Muscle of leg (tissue), 11 donors: ENCODE results near the gene REG1B. TPM values are rescaled to one million over a fixed set of nuclear protein-coding genes. Genes with fewer than 3 reads are reported as not detected.
"Not testable (repeated sequence)": the region's sequence is repeated elsewhere in the genome, so short reads cannot be mapped to it uniquely, and the experiment has no call there.

ENCODE experiments used
- DNase-seq: peaks from one replicate; pipeline ENCODE4 v3.0.0; 2013
- H3K27ac ChIP-seq: one replicate; pipeline ENCODE4 v1.5.1; 2013; ENCODE audit warnings: mild to moderate bottlenecking, low read length, control low read depth
- H3K27me3 ChIP-seq: one replicate; pipeline ENCODE4 v1.6.1; 2013; ENCODE audit warnings: low read length; ENCODE audit not compliant: control insufficient read depth, insufficient read depth
- H3K36me3 ChIP-seq: one replicate; pipeline ENCODE4 v1.6.1; 2013; ENCODE audit warnings: low read length; ENCODE audit not compliant: control insufficient read depth, insufficient read depth
- H3K4me1 ChIP-seq: one replicate; pipeline ENCODE4 v1.6.1; 2013; ENCODE audit warnings: low read length; ENCODE audit not compliant: control insufficient read depth, insufficient read depth
- H3K4me3 ChIP-seq: one replicate; pipeline ENCODE4 v1.5.1; 2013; ENCODE audit warnings: low read length, control low read depth
- H3K9me3 ChIP-seq: replicated peaks from 2 replicates; pipeline ENCODE4 v1.6.1; 2013; ENCODE audit warnings: low read depth, low read length; ENCODE audit not compliant: control insufficient read depth
- WGBS: methylation state at CpG from one replicate; pipeline ENCODE4 v1.1.5; 2013; ENCODE audit warnings: missing lambda C conversion rate; ENCODE audit not compliant: insufficient coverage; 5-methylcytosine and 5-hydroxymethylcytosine counted together
- polyA plus RNA-seq, 8 donors: library from polyadenylated mRNA; unstranded; fragments of 120-200 nt; gene quantifications; one replicate each; pipeline versions ENCODE4 v1.2.1 to v1.2.3, GENCODE V29; 2013; ENCODE audit warnings: inconsistent platforms in 1 of 8, low replicate concordance in 1 of 8; ENCODE audit not compliant: insufficient read length in 8 of 8, insufficient read depth in 1 of 8
- total RNA-seq: library from RNA; stranded (reverse); fragments of 120-200 nt; gene quantifications from one replicate; pipeline ENCODE4 v1.2.4, GENCODE V29; 2013

The REG1B gene
- total and polyA plus RNA-seq, 9 donors = not detected

DNA sequence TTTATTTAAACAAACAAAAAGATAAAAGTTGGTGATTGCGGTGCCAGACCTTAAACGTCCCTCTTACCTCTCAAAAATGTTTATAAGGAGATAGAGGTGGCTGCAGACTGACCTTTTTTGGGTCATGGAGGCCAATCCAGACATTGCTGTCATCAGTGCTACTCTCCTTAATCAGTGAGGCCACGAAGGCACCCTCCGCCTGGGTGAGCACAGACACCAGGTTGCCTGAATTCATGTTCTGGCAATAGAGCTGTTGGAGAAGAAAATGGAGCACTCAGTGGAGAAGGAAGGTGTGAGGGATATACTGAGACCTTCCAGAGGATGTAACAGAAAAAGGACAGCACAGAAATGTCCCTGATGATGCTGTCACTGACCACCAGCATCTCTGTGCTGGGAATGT is 1.5 kb downstream of the REG1B start:
- 100% methylated on average over 1 of the region's 4 CpGs for WGBS
- Histone ChIP-seq H3K27me3 (no peaks in the 10 kb centered on the region), H3K4me3 (no peak overlapping the region), H3K27ac (no peak overlapping the region), H3K9me3 (peaks cover 2% of the 10 kb centered on the region), H3K4me1 (no peaks in the 10 kb centered on the region), H3K36me3 (no peaks in the 10 kb centered on the region)
- no peak for DNase-seq

GRCh38 chr2:79085382-79085781 is 2.4 kb downstream of the REG1B start:
- no peaks in the 10 kb centered on the region for H3K36me3 ChIP-seq
- no peak for DNase-seq
- H3K9me3 ChIP-seq = peaks cover 2% of the 10 kb centered on the region
- H3K4me1 ChIP-seq = no peaks in the 10 kb centered on the region
- H3K4me3 ChIP-seq = no peak overlapping the region
- no peaks in the 10 kb centered on the region for H3K27me3 ChIP-seq
- WGBS = 89% methylated on average over 3 of the region's 3 CpGs
- H3K27ac ChIP-seq = no peak overlapping the region

DNA sequence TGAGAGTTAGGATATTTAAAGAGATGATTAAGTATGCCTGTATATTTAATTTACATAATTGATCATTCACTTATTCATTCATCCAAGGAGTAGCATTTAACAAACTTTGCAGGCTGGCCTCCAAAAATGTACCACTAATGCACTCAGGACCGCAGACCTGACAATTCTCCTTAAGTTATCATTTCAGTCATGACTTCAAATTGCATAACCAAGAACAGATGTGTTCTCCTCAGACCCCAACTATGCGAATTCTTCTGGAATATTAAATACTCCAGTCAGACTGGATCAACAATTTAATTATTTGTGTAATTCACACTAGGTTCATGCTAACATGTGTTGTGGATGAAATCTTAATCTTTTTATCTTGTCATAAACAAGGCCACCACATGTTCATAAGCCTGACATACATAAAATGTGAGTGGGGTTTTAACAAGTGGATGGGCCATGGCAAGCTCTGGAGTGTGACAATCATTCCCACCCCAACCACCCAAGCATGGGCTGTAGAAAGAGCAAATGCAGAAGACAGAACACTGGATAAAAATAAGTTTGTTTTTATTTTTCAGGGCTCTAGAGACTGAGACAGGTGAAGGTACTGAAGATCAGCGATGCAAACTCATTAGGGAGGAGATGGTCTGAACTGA is 3.2 kb downstream of the REG1B start:
- no peaks in the 10 kb centered on the region for H3K4me1 ChIP-seq
- no peaks in the 10 kb centered on the region for H3K36me3 ChIP-seq
- H3K9me3 ChIP-seq = peaks cover 2% of the 10 kb centered on the region
- H3K27me3 ChIP-seq = no peaks in the 10 kb centered on the region
- no peak overlapping the region for H3K4me3 ChIP-seq
- H3K27ac ChIP-seq = no peak overlapping the region
- no peak for DNase-seq
- WGBS = 100% methylated on average over 1 of the region's 3 CpGs

DNA sequence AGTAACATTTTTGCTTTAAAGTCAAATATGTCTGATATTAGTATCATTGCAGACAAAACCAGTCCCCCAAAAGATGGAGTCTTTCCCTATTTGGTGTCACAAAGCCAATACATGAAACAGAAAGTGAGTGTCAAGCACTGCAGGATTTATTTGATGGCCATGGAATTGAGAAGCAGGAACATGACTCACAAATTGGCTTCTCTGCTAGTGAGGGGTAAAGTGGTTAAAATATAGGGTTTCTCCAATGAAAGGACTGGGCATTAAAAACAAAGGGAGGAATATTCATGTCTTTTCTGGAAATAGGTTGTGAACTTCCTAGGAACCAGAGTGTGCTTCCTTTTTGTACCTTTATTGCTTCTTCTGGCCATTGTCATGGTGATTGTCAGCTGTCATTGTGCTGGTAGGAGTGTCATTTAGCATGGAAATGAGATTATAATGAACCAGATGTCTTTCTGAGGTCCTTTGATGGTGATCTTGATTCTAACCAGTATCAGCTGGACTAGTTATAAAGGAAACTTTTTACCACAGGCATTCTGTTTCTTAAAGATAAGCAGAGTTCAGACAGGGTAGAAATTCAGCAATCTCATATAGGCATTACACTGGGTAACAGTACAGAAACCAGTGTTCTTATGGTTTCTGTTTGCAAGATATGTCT is 4.1 kb downstream of the REG1B start:
- DNase-seq = no peak
- no peaks in the 10 kb centered on the region for H3K4me1 ChIP-seq
- H3K27me3 ChIP-seq = no peaks in the 10 kb centered on the region
- H3K36me3 ChIP-seq = no peaks in the 10 kb centered on the region
- H3K4me3 ChIP-seq = no peak overlapping the region
- no peak overlapping the region for H3K27ac ChIP-seq
- H3K9me3 ChIP-seq = peaks cover 2% of the 10 kb centered on the region

DNA sequence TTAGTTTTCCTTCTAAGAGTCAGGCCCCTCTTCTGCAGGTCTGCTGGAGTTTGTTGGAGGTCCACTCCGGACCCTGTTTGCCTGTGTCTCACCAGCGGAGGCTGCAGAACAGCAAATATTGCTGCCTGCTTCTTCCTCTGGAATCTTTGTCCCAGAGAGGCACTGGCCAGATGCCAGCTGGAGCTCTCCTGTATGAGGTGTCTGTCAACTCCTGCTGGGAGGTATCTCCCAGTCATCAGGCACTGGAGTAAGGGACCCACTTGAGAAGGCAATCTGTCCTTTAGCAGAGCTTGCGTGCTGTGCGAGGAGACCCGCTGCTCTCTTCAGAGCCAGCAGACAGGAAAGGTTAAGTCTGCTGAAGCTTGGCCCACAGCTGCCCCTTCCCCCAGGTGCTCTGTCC is 4.8 kb downstream of the REG1B start:
- WGBS = 90% methylated on average over 3 of the region's 5 CpGs
- H3K27me3 ChIP-seq = no peaks in the 10 kb centered on the region
- no peaks in the 10 kb centered on the region for H3K36me3 ChIP-seq
- no peak overlapping the region for H3K4me3 ChIP-seq
- H3K4me1 ChIP-seq = no peaks in the 10 kb centered on the region
- peaks cover 2% of the 10 kb centered on the region for H3K9me3 ChIP-seq
- no peak for DNase-seq
- H3K27ac ChIP-seq = no peak overlapping the region

DNA sequence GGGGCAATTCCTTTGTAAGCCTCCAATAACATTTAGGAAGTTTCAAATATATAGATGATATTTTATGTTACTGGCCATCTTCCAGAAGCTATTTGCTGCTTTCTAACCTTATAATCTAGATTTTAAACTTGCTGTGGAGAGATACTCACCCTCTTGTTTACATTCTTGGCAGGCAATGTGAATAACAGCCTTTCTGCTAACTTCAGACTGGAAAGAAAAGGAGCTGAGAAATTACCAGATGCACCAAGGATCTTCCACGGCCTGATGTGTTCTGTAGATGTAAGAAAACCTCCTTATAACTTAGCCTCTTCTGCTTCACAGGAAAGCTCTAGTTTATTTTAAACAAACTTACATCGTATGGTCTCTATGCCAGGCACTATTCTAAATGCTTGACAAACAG is 16.7 kb downstream of the REG1B start:
- no CpG with 5 or more reads among the region's 2 CpGs for WGBS
- Histone ChIP-seq H3K27me3 (no peaks in the 10 kb centered on the region), H3K9me3 (peaks cover 2% of the 10 kb centered on the region), H3K4me1 (no peaks in the 10 kb centered on the region), H3K4me3 (no peak overlapping the region), H3K27ac (no peak overlapping the region), H3K36me3 (no peaks in the 10 kb centered on the region)
- peak; percentile 21 for DNase-seq

GRCh38 chr2:79065201-79065600 is 22.6 kb downstream of the REG1B start:
- no peak for DNase-seq
- no CpG with 5 or more reads among the region's 2 CpGs for WGBS
- Histone ChIP-seq H3K9me3 (peaks cover under 1% of the 10 kb centered on the region), H3K27me3 (no peaks in the 10 kb centered on the region), H3K4me3 (no peak overlapping the region), H3K27ac (no peak overlapping the region), H3K4me1 (no peaks in the 10 kb centered on the region), H3K36me3 (no peaks in the 10 kb centered on the region)

- H3K4me1 ChIP-seq, H3K9me3 ChIP-seq, H3K36me3 ChIP-seq, H3K27ac ChIP-seq, H3K27me3 ChIP-seq, H3K4me3 ChIP-seq, DNase-seq: not testable (repeated sequence)
- 87% methylated on average over 2 of the region's 5 CpGs for WGBS
Observed at GRCh38 chr2:79054769-79055168, 33.0 kb downstream of the REG1B start.

- H3K36me3 ChIP-seq, H3K27ac ChIP-seq, H3K4me1 ChIP-seq, H3K9me3 ChIP-seq, H3K4me3 ChIP-seq, H3K27me3 ChIP-seq: not testable (repeated sequence)
- peak; percentile 93 for DNase-seq
- WGBS = 4% methylated on average over 5 of the region's 5 CpGs
Observed at GRCh38 chr2:79053486-79053885, 34.3 kb downstream of the REG1B start.

DNA sequence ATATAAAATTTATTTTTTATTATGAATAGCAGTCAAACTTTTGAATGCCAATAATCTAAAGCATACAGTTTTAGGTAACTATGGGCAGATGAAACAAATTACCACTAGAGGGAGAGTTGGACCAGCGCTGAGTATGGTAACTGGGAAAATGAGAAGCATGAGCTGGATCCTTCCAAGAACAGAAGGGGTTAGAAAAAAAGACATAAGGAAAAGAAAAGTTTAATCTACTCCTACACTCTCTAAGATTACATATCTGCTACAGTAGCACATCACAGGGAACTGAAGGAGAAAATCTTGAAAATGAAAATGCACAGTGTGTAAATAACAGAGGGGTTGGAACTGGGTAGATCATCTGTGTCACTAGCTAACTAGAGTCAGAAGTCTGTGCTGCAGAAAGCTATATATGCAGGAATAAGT is 46.8 kb downstream of the REG1B start:
- Histone ChIP-seq H3K27me3 (no peaks in the 10 kb centered on the region), H3K4me1 (no peaks in the 10 kb centered on the region), H3K9me3 (no peaks in the 10 kb centered on the region), H3K27ac (no peak overlapping the region), H3K4me3 (no peak overlapping the region), H3K36me3 (no peaks in the 10 kb centered on the region)
- DNase-seq = peak; percentile 72
- WGBS = no CpG with 5 or more reads among the region's 1 CpG

DNA sequence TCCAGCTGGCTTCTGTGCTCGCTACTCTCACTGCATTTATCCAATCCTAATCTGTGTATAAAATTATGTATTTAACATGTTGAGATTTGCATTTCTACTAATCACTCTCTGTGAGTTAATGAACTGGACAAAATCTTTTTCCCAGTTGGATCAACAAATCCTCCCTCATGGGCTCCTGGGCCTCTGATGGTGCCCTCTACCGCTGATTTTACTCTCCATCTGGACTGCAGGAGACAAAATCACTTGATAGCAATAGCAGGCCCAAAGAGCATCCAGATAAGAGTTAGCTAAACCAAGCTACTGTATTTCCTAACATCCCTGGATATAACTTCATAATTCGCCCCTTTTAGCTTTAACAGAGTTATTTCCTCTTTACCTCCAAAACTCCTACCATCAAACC is 47.8 kb downstream of the REG1B start:
- Histone ChIP-seq H3K27me3 (no peaks in the 10 kb centered on the region), H3K36me3 (no peaks in the 10 kb centered on the region), H3K4me1 (no peaks in the 10 kb centered on the region), H3K9me3 (no peaks in the 10 kb centered on the region), H3K4me3 (no peak overlapping the region), H3K27ac (no peak overlapping the region)
- WGBS = 33% methylated on average over 1 of the region's 3 CpGs
- no peak for DNase-seq
